HPDE6-E6E7 (cell line): ENCODE data around the gene SGPL1.
"Not testable (repeated sequence)": the region's sequence is repeated elsewhere in the genome, so short reads cannot be mapped to it uniquely, and the experiment has no call there.

Experiments
- DNase-seq: peaks from one replicate; pipeline ENCODE4 v3.0.0; 2011; ENCODE audit warnings: missing footprints; ENCODE audit errors: extremely low spot score

SGPL1 gene

DNA sequence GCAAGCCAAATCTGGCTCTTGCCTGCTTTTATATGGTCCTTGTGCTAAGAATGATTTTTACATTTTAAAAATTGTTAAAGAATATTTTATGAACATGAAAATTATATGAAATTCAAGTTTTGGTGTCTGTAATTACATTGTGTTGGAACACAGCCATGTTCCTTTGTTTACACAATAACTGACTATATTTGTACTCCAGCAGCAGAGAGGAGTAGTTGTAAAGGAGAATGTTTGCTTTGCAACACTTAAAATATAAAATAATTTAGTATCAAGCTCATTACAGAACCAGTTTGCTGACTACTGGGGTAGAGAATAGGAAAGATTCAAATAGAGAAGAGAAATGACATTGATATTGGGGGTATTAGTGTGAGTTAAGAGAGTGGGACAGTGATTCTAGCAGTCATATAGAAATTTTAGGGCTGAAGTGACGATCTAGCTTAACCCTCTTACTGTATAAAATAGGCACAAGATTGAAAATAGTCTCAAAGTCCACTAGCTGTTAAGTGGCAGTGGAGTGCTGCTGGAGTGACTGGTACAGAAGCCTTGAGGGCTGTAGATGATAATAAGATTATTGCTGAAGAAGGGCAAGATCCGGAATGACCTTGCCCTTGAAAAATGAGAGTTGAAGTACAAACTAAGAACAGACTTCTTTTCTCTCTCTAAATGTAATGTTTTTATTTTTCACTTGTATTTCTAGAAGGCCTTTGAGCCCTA is 28.2 kb downstream of the SGPL1 start:
- no peak for DNase-seq

DNA sequence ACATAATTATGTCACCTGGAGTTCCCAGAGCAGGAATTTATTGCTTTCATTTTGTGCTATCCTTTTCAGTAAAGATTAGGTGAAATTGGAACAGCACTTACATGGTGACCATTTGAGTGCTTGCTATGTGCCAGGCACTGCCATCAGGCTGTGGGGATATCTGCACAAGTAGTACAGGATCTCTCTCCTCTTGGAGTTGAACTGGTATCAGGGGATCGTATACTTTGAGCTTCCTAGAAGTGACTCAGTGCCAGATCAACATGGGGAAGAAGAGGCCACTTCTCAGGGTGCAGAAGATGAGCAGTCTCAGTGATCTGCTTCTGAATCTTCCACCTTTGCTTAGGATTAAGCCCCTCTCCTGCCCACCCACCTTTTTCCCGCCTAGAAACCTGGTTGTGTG is 29.5 kb downstream of the SGPL1 start:
- DNase-seq, result no peak

DNA sequence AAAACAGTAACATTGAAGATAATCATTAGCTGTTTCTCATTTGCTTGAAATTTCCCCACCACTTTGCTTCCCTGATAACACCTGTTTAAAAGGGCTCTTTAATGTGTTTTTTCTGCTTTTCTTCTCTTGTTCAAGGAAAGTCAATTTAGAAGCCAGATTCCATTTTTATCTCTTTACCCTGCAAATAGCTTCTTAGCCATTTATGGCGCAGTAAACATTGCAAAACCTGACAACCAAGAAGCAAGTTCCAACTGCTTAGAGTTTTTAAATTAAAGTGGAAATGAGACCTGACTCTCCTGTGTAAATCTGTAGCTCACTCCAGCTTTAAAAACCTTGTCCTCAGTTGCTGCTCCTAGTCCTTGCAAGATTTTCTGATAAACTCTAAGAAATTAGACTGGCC is 30.1 kb downstream of the SGPL1 start:
- DNase-seq, result no peak

GRCh38 chr10:70846795-70847194 is 31.0 kb downstream of the SGPL1 start:
- no peak for DNase-seq

- DNase-seq, result no peak
Observed at GRCh38 chr10:70847659-70848360, 32.1 kb downstream of the SGPL1 start.

GRCh38 chr10:70849582-70850016 is 33.9 kb downstream of the SGPL1 start:
- no peak for DNase-seq

DNA sequence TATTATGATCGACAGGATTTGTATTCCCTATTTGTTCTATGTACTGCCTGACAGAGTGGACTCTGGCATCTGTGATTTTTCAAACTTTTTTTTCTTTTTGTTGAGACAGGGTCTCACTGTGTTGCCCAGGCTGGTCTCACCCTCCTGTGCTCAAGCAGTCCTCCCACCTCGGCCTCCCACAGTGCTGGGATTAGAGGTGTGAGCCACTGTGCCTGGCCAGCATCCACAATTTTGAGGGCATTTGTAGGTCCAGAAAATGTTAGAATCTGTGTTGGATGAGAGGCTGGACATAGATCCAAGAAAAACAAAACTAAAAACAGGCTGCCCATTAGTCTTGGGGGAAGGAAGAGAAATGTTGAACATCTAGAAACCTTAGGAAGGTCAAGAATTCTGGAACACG is 34.3 kb downstream of the SGPL1 start:
- DNase-seq, result no peak

DNA sequence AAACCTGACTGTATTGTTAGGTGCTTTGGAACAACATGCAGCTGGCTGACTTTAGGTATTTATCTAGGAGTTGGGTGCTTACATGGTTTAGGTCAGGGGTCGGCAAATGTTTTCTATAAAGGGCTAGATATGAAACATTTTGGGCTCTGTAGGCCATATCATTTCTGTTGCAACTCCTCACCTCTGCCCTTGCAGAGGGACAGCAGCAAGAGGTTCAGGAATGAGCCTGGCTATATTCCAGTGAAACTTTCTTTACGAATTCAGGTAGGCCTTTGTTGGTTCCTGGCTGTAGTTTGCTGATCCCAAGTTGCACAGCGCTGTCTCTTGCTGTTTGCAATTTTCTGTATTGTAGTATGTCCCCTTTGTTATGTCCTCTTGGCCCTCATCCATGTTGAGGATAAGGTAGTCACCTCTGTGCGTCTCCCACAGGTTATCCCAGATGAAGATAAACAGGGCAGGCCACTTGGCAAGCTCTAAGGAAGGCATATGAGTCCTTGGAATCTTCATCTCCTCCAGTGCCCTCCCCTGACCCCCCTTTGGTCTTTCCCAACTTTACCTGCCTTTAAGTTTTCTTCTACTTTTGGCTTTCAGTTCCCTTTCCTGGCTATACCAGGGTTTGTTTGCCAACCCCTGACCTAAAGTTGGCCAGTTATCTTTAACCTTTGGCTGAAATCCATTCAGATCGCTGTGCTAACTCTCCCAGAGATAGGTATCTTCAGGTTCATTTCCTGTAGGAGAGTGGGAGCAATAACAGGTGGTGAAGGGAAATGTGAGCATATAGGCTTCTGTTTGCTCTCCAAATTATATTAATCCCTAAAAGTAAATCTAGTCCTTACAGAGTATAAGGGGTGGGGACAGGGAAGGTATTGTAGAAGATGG is 36.1 kb downstream of the SGPL1 start:
- no peak for DNase-seq

- DNase-seq, result no peak
Observed at GRCh38 chr10:70853038-70853437, 37.3 kb downstream of the SGPL1 start.

GRCh38 chr10:70853457-70853856 is 37.7 kb downstream of the SGPL1 start:
- DNase-seq, result no peak

DNA sequence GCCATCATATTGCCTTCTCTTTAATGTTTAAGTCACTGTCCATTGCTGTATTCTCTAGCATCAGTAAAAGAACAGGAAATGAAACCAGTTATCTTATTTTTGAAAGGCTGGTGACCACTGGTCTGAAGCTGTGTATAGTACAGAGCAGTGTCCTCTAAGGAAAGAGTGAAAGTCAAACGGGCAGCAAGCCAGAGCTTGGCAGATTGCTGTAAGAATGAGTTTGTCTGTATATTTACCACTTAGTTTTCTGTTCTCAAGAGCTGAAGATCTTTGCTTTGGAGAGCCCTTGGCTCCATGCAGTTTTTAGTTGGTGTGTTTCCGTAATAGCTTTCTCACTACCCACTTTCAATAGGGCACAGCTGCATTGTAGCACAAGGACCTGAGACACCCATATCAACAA is 40.7 kb downstream of the SGPL1 start:
- no peak for DNase-seq

- DNase-seq, result no peak
Observed at GRCh38 chr10:70858759-70859158, 43.0 kb downstream of the SGPL1 start.

- not testable (repeated sequence) for DNase-seq
Observed at GRCh38 chr10:70861495-70862197, 45.9 kb downstream of the SGPL1 start.

- no peak for DNase-seq
Observed at GRCh38 chr10:70863470-70864160, 47.9 kb downstream of the SGPL1 start.

GRCh38 chr10:70864935-70865334 is 49.2 kb downstream of the SGPL1 start:
- no peak for DNase-seq

GRCh38 chr10:70866424-70866823 is 50.7 kb downstream of the SGPL1 start:
- DNase-seq, result no peak

DNA sequence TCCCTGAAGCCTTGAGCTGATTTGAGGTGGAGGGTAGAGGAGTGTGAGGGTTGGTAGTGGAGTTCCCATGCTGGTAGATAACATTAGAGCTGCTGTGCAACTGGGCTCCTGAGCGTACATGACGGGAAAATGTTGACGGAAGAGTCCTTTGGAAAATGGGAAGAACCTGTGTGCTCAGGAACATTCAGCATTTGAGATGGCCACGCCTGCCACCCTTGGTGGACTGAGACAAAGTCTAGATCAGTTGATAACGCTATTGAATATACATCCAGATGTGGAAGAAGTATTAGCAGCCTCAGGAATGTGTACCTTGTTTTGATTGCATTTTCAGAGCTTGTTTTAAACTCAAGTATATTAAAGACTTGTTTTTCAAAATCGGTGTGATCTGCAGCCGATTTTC is 56.5 kb downstream of the SGPL1 start:
- DNase-seq, result no peak

DNA sequence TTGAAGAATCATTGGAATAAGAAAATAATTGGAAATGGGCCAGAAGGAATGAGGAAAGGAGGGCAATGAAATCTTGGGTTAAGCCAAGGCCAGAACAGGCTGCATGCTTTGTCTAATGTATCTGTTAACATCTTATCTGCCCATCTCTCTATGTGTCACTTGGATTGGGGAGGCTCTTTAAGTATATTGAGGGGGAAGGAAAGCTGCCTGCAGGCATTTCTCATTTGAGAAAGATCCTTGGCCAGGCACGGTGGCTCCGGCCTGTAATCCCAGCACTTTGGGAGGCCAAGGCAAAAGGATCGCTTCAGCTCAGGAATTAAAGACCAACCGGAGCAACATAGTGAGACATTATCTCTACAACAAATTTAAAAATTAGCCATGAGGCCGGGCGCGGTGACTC is 58.3 kb downstream of the SGPL1 start:
- DNase-seq, result no peak

GRCh38 chr10:70879207-70879606 is 63.5 kb downstream of the SGPL1 start:
- DNase-seq, result no peak

GRCh38 chr10:70880077-70880534 is 64.4 kb downstream of the SGPL1 start:
- peak; percentile 71 for DNase-seq

GRCh38 chr10:70884741-70885140 is 69.0 kb downstream of the SGPL1 start:
- DNase-seq, result no peak
